Gastrocnemius medialis (tissue), 4 donors: ENCODE data around the gene SPTBN4.

Experiments used
- CTCF ChIP-seq, 5 experiments: fragments of 450-650 bp in 3 of 5; fragments of 200-600 bp in 2 of 5; sonication (generic) in 2 of 5; IDR thresholded peaks in 4 of 5; conservative IDR thresholded peaks in 1 of 5; 1 replicate in 4 of 5; 2 replicates in 1 of 5; pipeline ENCODE4 v1.5.1; 2016 to 2019; ENCODE audit warnings: antibody characterized with exemption in 5 of 5, mild to moderate bottlenecking in 3 of 5, moderate library complexity in 3 of 5
- POLR2A ChIP-seq, 2 donors: fragments of 450-650 bp; IDR thresholded peaks; one replicate each; pipeline ENCODE4 v1.6.1; 2017; ENCODE audit warnings: antibody characterized with exemption in 2 of 2, mild to moderate bottlenecking in 2 of 2, moderate library complexity in 2 of 2

- no peak for TF ChIP-seq CTCF (IDR thresholded peaks at IDR 0.05 in 4 of 5, conservative IDR thresholded peaks at IDR 0.05 in 1 of 5)
- no peak for TF ChIP-seq POLR2A (IDR thresholded peaks at IDR 0.05)
Measured at GRCh38 chr19:40621966-40622772, 155.4 kb downstream of the SPTBN4 start.
